Activated B cell treated with CpG ODN at 0.5 μM for 24 hours (primary cell): ENCODE results near the gene C16orf90. TPM values are rescaled to one million over a fixed set of nuclear protein-coding genes. Genes with fewer than 3 reads are reported as not detected.

Experiments used
- ATAC-seq: fragments of 200-7000 bp; cut with Tn5 transposase; one replicate; pipeline ENCODE4 v1.10.0; 2021; ENCODE audit warnings: low read depth, mild to moderate bottlenecking, moderate library complexity
- CTCF ChIA-PET: fragments of 350-600 bp; sonication (Branson Sonifier 250); formaldehyde crosslinking; loops from one replicate; lab custom pipeline; 2021; ENCODE audit warnings: antibody characterized with exemption; lab: Charles Lee
- POLR2A ChIA-PET: fragments of 350-600 bp; sonication (Branson Sonifier 250); formaldehyde crosslinking; loops from one replicate; lab custom pipeline; 2021; ENCODE audit warnings: antibody characterized with exemption; lab: Charles Lee
- DNase-seq: peaks from one replicate; pipeline ENCODE4 v3.0.0; 2022
- H3K27ac Mint-ChIP-seq: one replicate; pipeline ENCODE4 v1.8.0; 2020; ENCODE audit warnings: mixed read lengths
- H3K27me3 Mint-ChIP-seq: one replicate; pipeline ENCODE4 v1.8.0; 2021; ENCODE audit warnings: mixed read lengths
- H3K36me3 Mint-ChIP-seq: one replicate; pipeline ENCODE4 v1.8.0; 2021; ENCODE audit warnings: low read depth, mixed read lengths
- H3K4me1 Mint-ChIP-seq: one replicate; pipeline ENCODE4 v1.8.0; 2021; ENCODE audit warnings: mixed read lengths
- H3K4me3 Mint-ChIP-seq: one replicate; pipeline ENCODE4 v1.8.0; 2020; ENCODE audit warnings: mild to moderate bottlenecking, mixed read lengths
- H3K9me3 Mint-ChIP-seq: one replicate; pipeline ENCODE4 v1.8.0; 2020; ENCODE audit warnings: mixed read lengths
- intact Hi-C: fragments of 100-400 bp; cut with micrococcal nuclease; formaldehyde crosslinking; loops from one replicate; pipeline ENCODE4 v1.15.1; 2024
- total RNA-seq: library from RNA; stranded (reverse); gene quantifications from 2 replicates; pipeline ENCODE4 v1.2.3, GENCODE V29; 2022
- TF ChIP-seq, protein P1 (sequence below): fragments of 200-600 bp; IDR thresholded peaks from one replicate; pipeline ENCODE4 v1.8.0; 2022; ENCODE audit warnings: antibody characterized with exemption, mild to moderate bottlenecking

Gene C16orf90, protein sequence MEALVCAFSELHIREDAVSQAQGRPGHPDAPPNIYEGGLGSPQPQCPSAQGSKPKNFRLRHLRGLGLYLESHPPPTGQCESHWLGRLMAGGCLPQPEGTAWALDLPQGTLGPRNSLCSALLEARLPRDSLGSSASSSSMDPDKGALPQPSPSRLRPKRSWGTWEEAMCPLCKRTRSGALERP
- total RNA-seq, result not detected in 2 replicates

DNA sequence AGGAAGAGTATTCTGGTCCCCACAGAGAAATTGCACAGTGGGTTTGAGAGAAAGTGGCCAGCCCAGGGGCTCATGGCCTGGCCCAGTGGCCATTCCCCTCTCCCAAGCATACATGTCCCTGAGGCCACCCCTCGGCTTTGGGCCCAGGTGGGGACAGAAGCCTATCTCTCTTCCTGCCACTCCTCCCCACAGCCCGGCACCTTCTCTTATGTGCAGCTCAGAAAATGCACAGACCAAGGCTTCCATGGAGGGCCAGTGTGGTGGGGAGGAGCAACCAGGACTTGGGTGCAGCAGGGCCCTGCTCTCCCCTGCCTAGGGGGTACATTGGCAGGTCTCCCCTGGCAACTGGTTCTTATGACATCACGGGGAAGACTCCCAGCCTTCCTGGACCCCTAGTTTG lies at the start of gene C16orf90:
C16orf90 (minus strand) TSS at position 314 of the 400 bp plus-strand sequence; CDS start at position 246, 68 bp downstream.
- Mint-ChIP-seq H3K4me3 (no peak within 1 kb of the TSS), H3K4me1 (peaks cover 6% of the 10 kb centered on the region), H3K27ac (no peak within 1 kb of the TSS), H3K9me3 (no peaks in the 10 kb centered on the region), H3K36me3 (no peaks in the 10 kb centered on the region), H3K27me3 (no peaks in the 10 kb centered on the region)
- POLR2A ChIA-PET, result no interaction called here
- TF ChIP-seq, protein P1, sequence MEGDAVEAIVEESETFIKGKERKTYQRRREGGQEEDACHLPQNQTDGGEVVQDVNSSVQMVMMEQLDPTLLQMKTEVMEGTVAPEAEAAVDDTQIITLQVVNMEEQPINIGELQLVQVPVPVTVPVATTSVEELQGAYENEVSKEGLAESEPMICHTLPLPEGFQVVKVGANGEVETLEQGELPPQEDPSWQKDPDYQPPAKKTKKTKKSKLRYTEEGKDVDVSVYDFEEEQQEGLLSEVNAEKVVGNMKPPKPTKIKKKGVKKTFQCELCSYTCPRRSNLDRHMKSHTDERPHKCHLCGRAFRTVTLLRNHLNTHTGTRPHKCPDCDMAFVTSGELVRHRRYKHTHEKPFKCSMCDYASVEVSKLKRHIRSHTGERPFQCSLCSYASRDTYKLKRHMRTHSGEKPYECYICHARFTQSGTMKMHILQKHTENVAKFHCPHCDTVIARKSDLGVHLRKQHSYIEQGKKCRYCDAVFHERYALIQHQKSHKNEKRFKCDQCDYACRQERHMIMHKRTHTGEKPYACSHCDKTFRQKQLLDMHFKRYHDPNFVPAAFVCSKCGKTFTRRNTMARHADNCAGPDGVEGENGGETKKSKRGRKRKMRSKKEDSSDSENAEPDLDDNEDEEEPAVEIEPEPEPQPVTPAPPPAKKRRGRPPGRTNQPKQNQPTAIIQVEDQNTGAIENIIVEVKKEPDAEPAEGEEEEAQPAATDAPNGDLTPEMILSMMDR, result no peak
- CTCF ChIA-PET, result no interaction called here
- intact Hi-C loops, result no loop called here
- ATAC-seq (no peak), DNase-seq (no peak)

- Mint-ChIP-seq H3K4me1 (peaks cover 20% of the 10 kb centered on the region), H3K4me3 (no peak overlapping the region), H3K27me3 (no peaks in the 10 kb centered on the region), H3K36me3 (peaks cover 50% of the 10 kb centered on the region), H3K27ac (no peak overlapping the region), H3K9me3 (no peaks in the 10 kb centered on the region)
- ChIA-PET POLR2A (interaction anchor here (0.6 kb wide), 1 partner anchor 18 kb away, joined by 3 read pairs; no protein-coding TSS in a partner anchor), CTCF (no interaction called here)
- TF ChIP-seq, protein P1, result no peak
- no peak for DNase-seq
- intact Hi-C loops, result no loop called here
- ATAC-seq, result no peak
Observed at GRCh38 chr16:3542601-3543373, 47.5 kb upstream of the C16orf90 start.

DNA sequence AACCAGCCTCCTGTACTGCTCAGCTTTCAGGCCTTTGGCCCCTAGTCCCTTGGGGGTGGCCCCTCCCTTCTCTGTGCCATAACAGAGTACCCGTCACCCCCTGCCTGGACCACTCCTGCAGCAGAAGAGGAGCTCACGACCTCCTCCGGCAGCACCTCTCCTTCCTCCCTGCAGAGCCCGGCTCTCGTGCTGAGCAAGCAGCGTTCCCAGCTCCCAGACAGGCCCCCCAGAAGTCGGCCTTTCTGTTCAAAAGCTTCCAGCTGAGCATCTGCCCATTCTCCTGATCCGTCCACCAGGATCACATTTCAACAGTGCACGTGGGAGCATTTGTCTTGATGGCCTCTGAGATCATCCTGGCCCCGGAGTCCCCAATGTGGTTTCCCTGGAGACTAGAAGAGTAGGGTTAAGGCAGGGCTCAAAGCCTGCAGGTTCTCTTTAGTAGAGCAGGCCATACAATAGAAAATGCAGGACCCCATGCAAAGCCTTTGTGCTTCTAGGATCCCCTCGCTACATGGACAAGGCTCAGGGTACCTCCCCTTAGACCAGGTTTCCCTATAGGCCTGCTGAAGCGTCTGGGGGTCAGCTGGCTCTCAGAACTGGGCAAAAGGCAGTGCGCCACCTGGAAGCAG lies 46.4 kb upstream of the C16orf90 start:
- no peak overlapping the region for H3K27ac Mint-ChIP-seq
- no peak for ATAC-seq
- POLR2A ChIA-PET, result interaction anchor here (1.1 kb wide), 1 partner anchor 70 kb away, joined by 3 read pairs; no protein-coding TSS in a partner anchor
- no peak for DNase-seq
- no peaks in the 10 kb centered on the region for H3K9me3 Mint-ChIP-seq
- CTCF ChIA-PET, result no interaction called here
- peaks cover 10% of the 10 kb centered on the region for H3K4me1 Mint-ChIP-seq
- H3K36me3 Mint-ChIP-seq, result peaks cover 47% of the 10 kb centered on the region
- no peaks in the 10 kb centered on the region for H3K27me3 Mint-ChIP-seq
- intact Hi-C loops, result no loop called here
- no peak overlapping the region for H3K4me3 Mint-ChIP-seq
- TF ChIP-seq, protein P1, result no peak

GRCh38 chr16:3538222-3538621 lies 42.9 kb upstream of the C16orf90 start:
- H3K27me3 Mint-ChIP-seq, result no peaks in the 10 kb centered on the region
- TF ChIP-seq, protein P1, result no peak
- intact Hi-C loops, result no loop called here
- H3K4me1 Mint-ChIP-seq, result peaks cover 22% of the 10 kb centered on the region
- POLR2A ChIA-PET, result no interaction called here
- no peak overlapping the region for H3K4me3 Mint-ChIP-seq
- no peak overlapping the region for H3K27ac Mint-ChIP-seq
- H3K9me3 Mint-ChIP-seq, result no peaks in the 10 kb centered on the region
- CTCF ChIA-PET, result no interaction called here
- H3K36me3 Mint-ChIP-seq, result peaks cover 41% of the 10 kb centered on the region
- ATAC-seq (no peak), DNase-seq (no peak)

DNA sequence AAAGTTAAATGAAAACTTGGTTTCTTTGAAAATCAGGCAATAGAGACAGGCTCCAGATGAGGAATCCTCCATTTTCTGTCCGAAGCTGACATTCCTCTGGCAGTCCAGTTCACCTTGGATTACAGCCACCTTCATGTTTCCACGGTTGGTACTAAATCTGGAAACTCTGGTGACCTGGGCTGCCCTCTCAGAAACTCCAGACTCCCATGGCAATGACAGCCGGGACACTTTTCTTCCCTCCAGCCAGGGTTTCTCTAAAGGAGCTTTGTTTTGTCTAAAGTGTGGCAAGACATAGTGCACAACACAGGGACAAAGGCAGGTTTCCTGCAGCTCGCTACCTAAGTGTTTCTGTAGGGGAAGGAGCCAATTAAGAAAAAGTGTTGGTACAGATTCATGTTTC lies 41.6 kb upstream of the C16orf90 start:
- ChIA-PET CTCF (interaction anchor here (1.4 to 1.8 kb wide), 2 partner anchors 10 to 11 kb away, joined by 3 to 5 read pairs; no protein-coding TSS in a partner anchor), POLR2A (no interaction called here)
- Mint-ChIP-seq H3K27me3 (no peaks in the 10 kb centered on the region), H3K4me1 (peaks cover 22% of the 10 kb centered on the region), H3K4me3 (no peak overlapping the region), H3K36me3 (peaks cover 30% of the 10 kb centered on the region), H3K9me3 (no peaks in the 10 kb centered on the region), H3K27ac (peak overlapping the region; percentile 35)
- intact Hi-C loops, result no loop called here
- TF ChIP-seq, protein P1, result no peak
- no peak for DNase-seq
- ATAC-seq, result no peak
